Skeletal muscle tissue (tissue), 4 donors: ENCODE measurements around the gene CFAP57. TPM values are rescaled to one million over a fixed set of nuclear protein-coding genes. Genes with fewer than 3 reads are reported as not detected.

Experiments
- H3K27ac ChIP-seq: one replicate; pipeline ENCODE4 v1.7.0; 2013; ENCODE audit warnings: mild to moderate bottlenecking, low read depth, low read length, inconsistent platforms
- H3K27me3 ChIP-seq, 3 donors: one replicate each; pipeline ENCODE4 v1.7.0; 2013; ENCODE audit warnings: low read length in 3 of 3; ENCODE audit not compliant: control insufficient read depth in 3 of 3, insufficient read depth in 3 of 3
- H3K36me3 ChIP-seq, 3 donors: one replicate each; pipeline ENCODE4 v1.7.0; 2013; ENCODE audit warnings: low read length in 3 of 3; ENCODE audit not compliant: control insufficient read depth in 3 of 3, insufficient read depth in 3 of 3
- H3K4me1 ChIP-seq, 3 donors: one replicate each; pipeline ENCODE4 v1.7.0; 2013; ENCODE audit warnings: low read length in 3 of 3, mild to moderate bottlenecking in 3 of 3; ENCODE audit not compliant: control insufficient read depth in 3 of 3, insufficient read depth in 3 of 3
- H3K4me3 ChIP-seq, 3 donors: one replicate each; pipeline ENCODE4 v1.7.0; 2013; ENCODE audit warnings: low read length in 3 of 3
- H3K9ac ChIP-seq, 3 donors: one replicate each; pipeline ENCODE4 v1.7.0; 2013; ENCODE audit warnings: low read length in 3 of 3, mild to moderate bottlenecking in 3 of 3, moderate library complexity in 2 of 3, low read depth in 1 of 3
- H3K9me3 ChIP-seq, 3 donors: one replicate each; pipeline ENCODE4 v1.7.0; 2013; ENCODE audit warnings: low read length in 3 of 3; ENCODE audit not compliant: control insufficient read depth in 3 of 3
- total RNA-seq: library from RNA; depleted of rRNA; stranded (reverse); fragments of >200 nt; gene quantifications from one replicate; pipeline ENCODE4 v1.2.3, GENCODE V29; 2014
- donor health status: Osteomylitis.

Gene CFAP57
- total RNA-seq, 1 donor from 2014 or later: 0.52 TPM

- Histone ChIP-seq H3K9me3 (no peaks in the 10 kb centered on the region), H3K36me3 (no peaks in the 10 kb centered on the region), H3K27ac (no peak overlapping the region), H3K4me1 (peaks cover 2 to 19% (median 12%) of the 10 kb centered on the region in 3 donors), H3K4me3 (no peak overlapping the region), H3K27me3 (no peaks in the 10 kb centered on the region), H3K9ac (no peak overlapping the region)
Measured at GRCh38 chr1:43292679-43293078, 120.5 kb downstream of the CFAP57 start.

DNA sequence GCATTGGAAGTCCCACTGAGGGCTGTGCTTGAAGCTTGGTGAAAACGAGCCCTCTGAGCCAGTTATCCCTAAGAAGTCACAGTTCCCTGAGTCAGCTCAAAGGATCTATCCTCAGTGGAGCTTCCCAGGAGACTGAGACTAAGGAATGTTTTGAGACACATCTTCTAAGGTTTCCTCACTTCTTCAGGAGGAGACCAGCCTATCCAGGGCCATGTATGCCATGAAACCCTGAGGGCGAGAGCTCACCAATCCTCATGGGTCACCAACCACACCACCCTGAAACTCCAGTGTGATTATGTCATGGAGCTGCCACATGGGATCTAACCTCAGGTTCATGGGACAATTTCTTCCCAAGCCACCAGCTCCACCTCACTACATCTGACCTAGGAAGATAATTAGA, 121.0 kb downstream of the CFAP57 start:
- peaks cover 2 to 19% (median 12%) of the 10 kb centered on the region in 3 donors for H3K4me1 ChIP-seq
- H3K9ac ChIP-seq: no peak overlapping the region
- no peaks in the 10 kb centered on the region for H3K27me3 ChIP-seq
- no peaks in the 10 kb centered on the region for H3K9me3 ChIP-seq
- H3K36me3 ChIP-seq: no peaks in the 10 kb centered on the region
- no peak overlapping the region for H3K27ac ChIP-seq
- H3K4me3 ChIP-seq: no peak overlapping the region

DNA sequence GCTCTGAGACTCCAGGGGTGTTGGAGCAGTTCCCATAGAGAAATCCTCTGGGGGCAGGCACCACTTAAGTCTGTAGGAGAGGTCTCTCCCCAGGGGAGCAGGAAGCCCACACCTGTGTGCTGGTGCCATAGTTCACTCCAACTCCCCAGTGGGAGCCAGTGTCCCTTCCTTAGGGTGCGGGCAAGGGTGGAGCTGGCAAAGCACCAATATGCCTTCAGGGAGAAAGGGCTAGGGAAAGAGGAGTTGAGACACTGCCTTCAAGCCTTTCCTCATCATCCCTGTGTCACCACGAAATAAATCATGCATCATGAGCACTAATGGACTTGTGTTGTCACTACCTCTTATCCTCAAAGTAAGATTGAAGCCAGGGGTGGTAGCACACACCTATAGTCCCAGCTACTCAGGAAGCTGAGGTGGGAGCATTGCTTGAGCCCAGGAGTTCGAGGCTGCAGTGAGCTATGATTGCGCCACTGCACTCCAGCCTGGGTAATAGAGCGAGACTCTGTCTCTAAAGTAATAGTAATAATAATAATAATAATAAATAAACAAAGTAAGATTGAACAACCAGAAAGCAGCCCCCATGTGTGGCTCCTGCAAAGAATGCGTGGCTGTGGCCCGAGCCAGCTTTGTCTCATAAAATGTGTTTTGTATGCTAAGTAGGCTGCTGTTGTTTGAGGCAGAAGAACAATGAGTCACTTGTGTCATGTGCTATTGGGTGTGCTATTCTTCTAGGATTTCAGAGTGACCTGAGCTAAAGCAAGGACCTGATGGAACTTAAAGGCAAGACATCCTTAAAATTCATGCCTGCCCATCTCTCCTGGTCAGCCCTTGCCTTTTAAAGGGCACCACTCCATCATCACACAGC, 122.0 kb downstream of the CFAP57 start:
- Histone ChIP-seq H3K4me3 (no peak overlapping the region), H3K9ac (no peak overlapping the region), H3K4me1 (peaks cover 2 to 19% (median 12%) of the 10 kb centered on the region in 3 donors), H3K27me3 (no peaks in the 10 kb centered on the region), H3K9me3 (no peaks in the 10 kb centered on the region), H3K36me3 (no peaks in the 10 kb centered on the region), H3K27ac (peak overlapping the region; percentile 51)

- Histone ChIP-seq H3K27ac (peak overlapping the region; percentile 51), H3K27me3 (no peaks in the 10 kb centered on the region), H3K9me3 (no peaks in the 10 kb centered on the region), H3K4me3 (no peak overlapping the region), H3K4me1 (peaks cover 5 to 19% (median 12%) of the 10 kb centered on the region in 3 donors), H3K36me3 (no peaks in the 10 kb centered on the region), H3K9ac (no peak overlapping the region)
Measured at GRCh38 chr1:43294761-43295160, 122.6 kb downstream of the CFAP57 start.

DNA sequence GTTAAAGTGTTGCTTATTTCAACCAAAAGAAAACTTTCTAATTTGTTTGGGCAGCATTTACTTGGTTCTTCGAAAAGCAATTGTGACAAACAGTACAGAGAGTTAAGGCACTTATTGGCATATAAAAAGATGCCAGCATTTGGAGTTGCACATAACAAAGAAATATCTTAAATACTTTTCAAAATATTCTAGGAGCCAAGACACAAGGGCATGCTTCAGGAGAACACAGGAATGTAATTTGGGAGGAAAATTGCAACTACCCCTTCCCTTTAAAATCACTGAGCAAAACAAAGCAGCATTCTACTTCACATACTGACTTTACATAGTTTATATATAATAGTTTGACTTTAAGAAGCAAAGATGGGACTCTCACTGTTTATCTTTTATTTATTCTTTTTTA, 124.1 kb downstream of the CFAP57 start:
- H3K4me1 ChIP-seq: peaks cover 7 to 19% (median 16%) of the 10 kb centered on the region in 3 donors
- H3K9me3 ChIP-seq: no peaks in the 10 kb centered on the region
- H3K36me3 ChIP-seq: no peaks in the 10 kb centered on the region
- no peak overlapping the region for H3K9ac ChIP-seq
- no peak overlapping the region for H3K4me3 ChIP-seq
- H3K27me3 ChIP-seq: no peaks in the 10 kb centered on the region
- H3K27ac ChIP-seq: peak overlapping the region; percentile 2

DNA sequence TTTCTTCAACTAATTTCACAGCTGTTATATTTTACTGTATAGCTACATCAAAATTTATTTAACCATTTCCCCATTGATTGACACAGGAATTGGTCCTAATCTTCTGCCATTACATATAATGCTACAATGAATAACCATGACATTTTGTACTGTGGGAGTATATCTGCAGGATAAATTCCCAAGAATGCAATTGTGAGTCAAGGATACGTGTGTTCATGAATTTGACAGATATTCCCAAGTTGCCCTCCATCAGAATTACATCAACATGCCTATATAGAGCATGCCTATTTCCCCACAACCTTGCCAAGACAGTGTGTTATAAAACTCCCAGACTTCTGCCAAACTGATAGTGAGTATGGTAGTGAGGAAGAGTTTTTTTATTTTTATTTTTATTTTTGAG, 125.9 kb downstream of the CFAP57 start:
- H3K27me3 ChIP-seq: no peaks in the 10 kb centered on the region
- H3K4me1 ChIP-seq: peaks cover 7 to 17% (median 16%) of the 10 kb centered on the region in 3 donors
- no peak overlapping the region for H3K9ac ChIP-seq
- no peaks in the 10 kb centered on the region for H3K36me3 ChIP-seq
- H3K9me3 ChIP-seq: no peaks in the 10 kb centered on the region
- no peak overlapping the region for H3K4me3 ChIP-seq
- no peak overlapping the region for H3K27ac ChIP-seq

GRCh38 chr1:43299101-43299500, 127.0 kb downstream of the CFAP57 start:
- Histone ChIP-seq H3K27me3 (no peaks in the 10 kb centered on the region), H3K9me3 (no peaks in the 10 kb centered on the region), H3K36me3 (no peaks in the 10 kb centered on the region), H3K9ac (no peak overlapping the region), H3K27ac (peak overlapping the region; percentile 47), H3K4me1 (peaks cover 11 to 13% (median 11%) of the 10 kb centered on the region in 3 donors), H3K4me3 (no peak overlapping the region)

GRCh38 chr1:43300378-43301094, 128.4 kb downstream of the CFAP57 start, which contains the start of gene TIE1:
TSS of gene TIE1 (plus strand) at chr1:43300982. CDS start at chr1:43301072, 90 bp downstream.
- Histone ChIP-seq H3K27me3 (no peaks in the 10 kb centered on the region), H3K4me1 (peaks cover 4 to 19% (median 5%) of the 10 kb centered on the region in 3 donors), H3K9ac (peak within 1 kb of the TSS; percentile 38 to 55 (median 43)), H3K27ac (peak within 1 kb of the TSS; percentile 47), H3K9me3 (no peaks in the 10 kb centered on the region), H3K36me3 (peaks cover 0 to 2% (median 0%) of the 10 kb centered on the region in 3 donors), H3K4me3 (peak within 1 kb of the TSS; percentile 13 to 57 (median 19))

DNA sequence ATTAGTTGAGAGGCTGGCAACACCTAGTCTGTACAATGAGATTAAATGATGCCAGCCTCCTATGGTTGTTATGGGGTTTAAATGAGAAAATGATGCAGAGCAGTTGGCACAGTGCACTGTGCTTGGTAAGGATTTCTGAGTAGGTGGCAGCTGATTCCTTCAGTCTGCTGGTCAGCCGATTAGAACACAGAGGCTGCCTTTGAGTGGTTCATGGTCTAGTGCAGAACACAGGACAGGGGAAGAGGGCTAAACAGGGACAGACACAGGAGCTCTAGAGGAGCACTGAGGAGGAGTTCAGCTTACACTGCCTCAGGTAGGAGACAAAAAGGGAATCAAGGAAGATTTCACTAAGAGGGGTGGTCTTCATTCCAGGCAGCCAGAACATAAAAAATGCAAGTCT, 130.1 kb downstream of the CFAP57 start:
- no peaks in the 10 kb centered on the region for H3K9me3 ChIP-seq
- peaks cover 0 to 4% (median 2%) of the 10 kb centered on the region in 3 donors for H3K36me3 ChIP-seq
- H3K4me3 ChIP-seq: peak overlapping the region; percentile 10 to 57 (median 54)
- no peak overlapping the region for H3K27ac ChIP-seq
- peaks cover 4 to 19% (median 6%) of the 10 kb centered on the region in 3 donors for H3K4me1 ChIP-seq
- peak overlapping the region in 2 of 3 donors; percentile 10 to 38 for H3K9ac ChIP-seq
- no peaks in the 10 kb centered on the region for H3K27me3 ChIP-seq
